Suppressor macrophage (primary cell): Measurements from ENCODE around the gene NF2.

ENCODE experiments used
- DNase-seq, 4 experiments: peaks; one replicate each; pipeline ENCODE4 v3.0.0-alpha.2; 2020 to 2022

The NF2 gene

GRCh38 chr22:29703569-29704195 lies 100.2 kb downstream of the NF2 start:
- no peak for DNase-seq

- DNase-seq: no peak
Measured at GRCh38 chr22:29704528-29705285, 101.3 kb downstream of the NF2 start.

DNA sequence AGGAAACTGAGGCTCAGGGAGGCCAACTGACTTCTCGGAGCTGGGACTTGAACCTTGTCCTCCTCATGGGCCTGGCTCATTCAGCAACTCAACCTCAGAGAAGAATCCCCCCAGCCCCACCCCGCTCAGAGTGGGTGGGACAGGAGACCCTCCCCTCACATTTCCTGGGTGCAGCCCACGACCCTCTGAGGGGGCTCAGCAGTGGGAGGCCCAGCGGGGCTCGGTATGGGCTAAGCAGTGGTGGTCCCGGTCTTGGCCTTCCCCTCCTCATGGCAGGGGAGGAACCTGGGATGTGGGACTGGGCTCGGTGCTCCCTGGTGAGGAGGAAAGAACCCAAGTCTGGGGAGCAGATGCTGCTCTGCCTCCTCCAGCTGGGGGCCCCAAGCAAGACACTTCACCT lies 102.2 kb downstream of the NF2 start:
- no peak for DNase-seq

GRCh38 chr22:29706486-29706885 lies 103.1 kb downstream of the NF2 start:
- DNase-seq: no peak

DNA sequence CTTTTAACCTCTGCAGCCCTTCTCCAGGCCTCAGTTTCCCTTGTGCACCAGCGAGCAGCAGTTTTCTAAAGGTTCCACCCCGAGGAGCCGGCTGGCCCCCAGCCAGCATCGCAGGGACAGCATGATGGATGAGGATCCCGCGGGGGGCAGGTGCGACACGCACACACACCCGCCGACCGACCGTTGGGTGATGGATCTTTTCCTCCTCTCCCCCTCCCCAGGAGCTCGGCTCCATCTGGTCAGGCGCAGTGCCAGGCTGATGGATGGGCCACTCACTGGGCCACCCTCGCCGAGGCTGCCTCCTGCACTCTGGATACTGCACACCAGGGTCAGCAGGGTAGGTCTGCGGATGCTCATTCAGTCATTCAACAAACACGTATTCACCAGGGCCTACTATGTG lies 103.6 kb downstream of the NF2 start:
- DNase-seq: no peak

GRCh38 chr22:29707471-29707870 lies 104.0 kb downstream of the NF2 start:
- DNase-seq: no peak

- no peak for DNase-seq
Measured at GRCh38 chr22:29710193-29710592, 106.8 kb downstream of the NF2 start.

GRCh38 chr22:29710922-29711593 lies 107.6 kb downstream of the NF2 start:
- no peak for DNase-seq

- DNase-seq: no peak
Measured at GRCh38 chr22:29712119-29712518, 108.7 kb downstream of the NF2 start.

GRCh38 chr22:29713156-29713727 lies 109.8 kb downstream of the NF2 start:
- no peak for DNase-seq

DNA sequence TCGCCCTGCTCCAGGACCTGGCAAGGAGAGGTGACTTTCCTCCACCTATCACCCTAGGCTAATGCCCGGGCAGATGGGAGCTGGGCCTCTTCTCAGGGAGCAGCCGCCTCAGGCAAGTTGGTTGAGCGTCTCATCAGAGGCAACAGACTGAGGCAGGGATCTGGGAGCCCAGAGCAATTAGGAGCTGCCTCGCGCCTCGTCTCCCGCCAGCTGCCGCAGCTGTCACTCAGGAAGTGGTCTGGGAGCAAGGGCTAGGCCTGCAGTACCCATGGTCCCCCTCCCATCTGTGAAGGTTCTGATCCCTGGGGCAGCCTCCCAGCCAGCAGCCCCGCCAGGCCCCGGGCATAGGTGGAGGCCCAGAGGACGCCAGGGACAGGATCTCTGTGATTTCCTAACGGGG lies 111.8 kb downstream of the NF2 start:
- no peak for DNase-seq

DNA sequence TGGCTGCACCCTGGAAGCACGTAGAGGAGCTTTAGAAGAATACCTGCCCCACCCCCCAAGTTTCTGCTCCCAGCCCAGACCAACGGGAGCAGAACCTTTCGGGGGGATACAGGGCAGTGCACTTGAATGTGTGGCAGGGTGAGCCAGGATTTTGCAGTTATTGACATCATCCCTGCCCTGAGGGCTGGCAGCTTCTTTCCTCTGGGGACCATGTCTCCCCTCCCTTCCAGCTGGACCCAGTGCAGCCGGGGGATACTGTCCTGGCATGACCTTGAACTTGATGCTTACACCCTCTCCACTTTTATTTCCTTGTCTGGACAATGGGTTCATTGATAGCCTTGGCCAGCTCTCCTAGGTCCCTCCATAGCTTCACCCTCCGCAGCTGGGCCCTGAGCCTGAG lies 112.3 kb downstream of the NF2 start:
- no peak for DNase-seq

- DNase-seq: peak; percentile 66 to 80 (median 72)
Measured at GRCh38 chr22:29716814-29717545, 113.5 kb downstream of the NF2 start.

DNA sequence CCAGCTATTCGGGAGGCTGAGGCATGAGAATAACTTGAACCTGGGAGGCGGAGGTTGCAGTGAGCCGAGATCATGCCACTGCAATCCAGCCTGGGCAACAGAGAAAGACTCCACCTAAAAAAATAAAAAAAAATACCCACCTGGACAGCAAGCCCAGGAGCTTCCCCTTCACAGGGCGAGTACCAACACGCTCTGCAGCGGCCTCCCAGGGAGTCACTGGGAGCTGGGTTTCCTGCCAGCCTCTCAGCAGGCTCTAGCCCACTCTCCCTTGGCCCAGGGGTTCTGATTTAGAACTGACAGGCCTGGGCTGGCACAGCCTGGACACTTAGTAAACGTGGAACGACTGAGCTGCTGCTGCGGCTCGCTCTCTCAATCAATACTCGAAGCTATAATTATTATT lies 114.4 kb downstream of the NF2 start:
- DNase-seq: no peak

- no peak for DNase-seq
Measured at GRCh38 chr22:29718949-29719898, 115.8 kb downstream of the NF2 start.

- DNase-seq: peak in 2 of 4 experiments; percentile 25 to 50
Measured at GRCh38 chr22:29719899-29720645, 116.6 kb downstream of the NF2 start, which contains the start of gene CABP7. Gene CABP7 (plus strand): TSS chr22:29720003. CDS start chr22:29720425, 422 bp downstream.

DNA sequence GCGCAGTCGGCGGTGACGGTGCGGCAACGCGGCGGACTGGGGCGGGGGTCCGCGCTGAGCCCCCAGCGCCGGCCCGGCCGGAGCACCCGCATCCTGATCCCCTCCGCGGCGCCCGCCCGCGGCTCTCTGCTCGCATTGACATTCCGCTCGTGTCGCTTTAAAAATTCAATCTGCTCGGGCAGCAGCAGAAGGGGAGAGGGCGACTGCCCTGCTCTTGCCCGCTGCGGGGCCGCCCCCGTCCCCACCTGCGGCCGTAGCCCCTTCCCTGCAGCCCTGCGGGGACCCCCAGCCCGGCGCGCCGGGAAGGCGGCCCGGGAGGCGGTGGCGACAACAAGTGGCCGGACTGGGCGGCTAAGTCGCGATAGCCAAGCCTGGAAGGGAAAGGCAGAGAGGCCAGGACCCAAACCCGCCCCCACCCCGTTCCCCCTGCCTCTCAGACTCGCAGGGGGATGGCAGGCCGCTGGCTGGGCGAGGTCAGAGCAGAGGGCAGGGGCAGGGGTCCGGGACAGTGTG lies 117.4 kb downstream of the NF2 start:
- DNase-seq: no peak

- DNase-seq: no peak
Measured at GRCh38 chr22:29722151-29722550, 118.7 kb downstream of the NF2 start.

DNA sequence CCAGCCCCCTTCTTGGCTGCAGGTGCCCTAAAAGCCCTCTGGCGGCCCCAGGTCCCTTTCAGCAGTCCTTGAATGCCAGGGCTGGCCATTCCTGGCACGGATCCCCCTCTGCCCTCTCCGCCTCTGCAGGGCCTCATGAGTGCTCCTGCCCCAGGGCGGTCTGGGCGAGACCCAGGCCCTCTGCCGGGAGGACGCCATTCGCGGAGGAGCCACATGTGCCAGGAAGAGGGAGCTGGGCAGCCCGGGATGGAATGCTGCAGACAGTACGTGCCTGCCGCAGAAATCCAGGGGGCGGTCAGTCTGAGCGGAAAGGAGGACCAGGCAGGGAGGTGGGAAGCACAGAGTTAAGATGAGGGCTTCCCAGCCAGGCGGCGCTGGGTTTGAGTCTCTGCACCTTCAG lies 119.2 kb downstream of the NF2 start:
- no peak for DNase-seq

GRCh38 chr22:29723766-29724165 lies 120.3 kb downstream of the NF2 start:
- DNase-seq: no peak

DNA sequence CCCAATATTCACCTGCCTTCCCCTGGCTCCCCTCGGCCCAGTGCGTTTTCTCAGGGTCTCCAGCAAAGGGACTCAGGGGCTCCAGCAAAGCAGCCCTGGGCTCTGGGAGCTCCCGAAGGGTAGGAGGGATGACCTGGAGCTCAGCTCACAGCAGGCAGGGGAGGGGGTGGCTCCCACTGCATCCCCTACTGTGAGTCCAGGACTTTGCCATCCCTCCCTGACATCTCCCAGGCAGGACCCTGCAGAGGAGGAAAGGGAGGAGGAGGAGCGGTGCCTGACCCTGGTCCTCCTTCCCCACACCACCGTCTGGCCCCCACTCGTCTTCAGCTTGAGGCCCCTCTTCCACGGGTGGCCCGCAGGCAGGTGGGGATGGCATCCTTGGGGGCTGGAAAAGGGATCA lies 121.4 kb downstream of the NF2 start:
- DNase-seq: no peak
